Subcutaneous adipose tissue (tissue), 4 donors: Measurements from ENCODE around the gene KRT37. TPM values are rescaled to one million over a fixed set of nuclear protein-coding genes. Genes with fewer than 3 reads are reported as not detected.

ENCODE experiments used
- total RNA-seq, 4 donors: library from RNA; depleted of rRNA; stranded (reverse); fragments of >200 nt; gene quantifications; one replicate each; pipeline ENCODE4 v1.1.0, GENCODE V29; 2016
- TF ChIP-seq, protein P1 (sequence below): fragments of 450-650 bp; IDR thresholded peaks from one replicate; pipeline ENCODE4 v1.5.1; 2016; ENCODE audit warnings: low read depth, mild to moderate bottlenecking, control low read depth, antibody characterized with exemption, moderate library complexity

KRT37 gene
- total RNA-seq, 4 donors from 2014 or later = not detected

DNA sequence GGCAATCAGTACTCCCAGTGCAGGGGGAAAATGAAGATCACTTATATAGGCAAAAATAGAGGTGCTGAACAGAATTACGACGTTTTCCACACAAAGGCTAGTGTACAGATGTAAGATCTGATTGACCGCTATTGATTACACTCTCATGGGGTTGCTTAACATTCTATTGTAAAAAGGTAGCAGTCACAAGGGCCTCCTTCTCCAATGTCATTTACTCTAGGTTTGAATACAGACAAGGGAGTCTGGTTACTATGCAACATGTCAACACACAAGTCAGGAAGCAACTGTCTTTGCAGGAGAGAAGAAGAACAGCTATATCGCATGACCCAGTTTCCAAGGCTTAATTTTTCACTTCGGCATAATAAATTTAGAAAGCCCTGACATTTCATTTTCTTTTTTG, 7.9 kb downstream of the KRT37 start:
- TF ChIP-seq, protein P1, sequence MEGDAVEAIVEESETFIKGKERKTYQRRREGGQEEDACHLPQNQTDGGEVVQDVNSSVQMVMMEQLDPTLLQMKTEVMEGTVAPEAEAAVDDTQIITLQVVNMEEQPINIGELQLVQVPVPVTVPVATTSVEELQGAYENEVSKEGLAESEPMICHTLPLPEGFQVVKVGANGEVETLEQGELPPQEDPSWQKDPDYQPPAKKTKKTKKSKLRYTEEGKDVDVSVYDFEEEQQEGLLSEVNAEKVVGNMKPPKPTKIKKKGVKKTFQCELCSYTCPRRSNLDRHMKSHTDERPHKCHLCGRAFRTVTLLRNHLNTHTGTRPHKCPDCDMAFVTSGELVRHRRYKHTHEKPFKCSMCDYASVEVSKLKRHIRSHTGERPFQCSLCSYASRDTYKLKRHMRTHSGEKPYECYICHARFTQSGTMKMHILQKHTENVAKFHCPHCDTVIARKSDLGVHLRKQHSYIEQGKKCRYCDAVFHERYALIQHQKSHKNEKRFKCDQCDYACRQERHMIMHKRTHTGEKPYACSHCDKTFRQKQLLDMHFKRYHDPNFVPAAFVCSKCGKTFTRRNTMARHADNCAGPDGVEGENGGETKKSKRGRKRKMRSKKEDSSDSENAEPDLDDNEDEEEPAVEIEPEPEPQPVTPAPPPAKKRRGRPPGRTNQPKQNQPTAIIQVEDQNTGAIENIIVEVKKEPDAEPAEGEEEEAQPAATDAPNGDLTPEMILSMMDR = no peak

DNA sequence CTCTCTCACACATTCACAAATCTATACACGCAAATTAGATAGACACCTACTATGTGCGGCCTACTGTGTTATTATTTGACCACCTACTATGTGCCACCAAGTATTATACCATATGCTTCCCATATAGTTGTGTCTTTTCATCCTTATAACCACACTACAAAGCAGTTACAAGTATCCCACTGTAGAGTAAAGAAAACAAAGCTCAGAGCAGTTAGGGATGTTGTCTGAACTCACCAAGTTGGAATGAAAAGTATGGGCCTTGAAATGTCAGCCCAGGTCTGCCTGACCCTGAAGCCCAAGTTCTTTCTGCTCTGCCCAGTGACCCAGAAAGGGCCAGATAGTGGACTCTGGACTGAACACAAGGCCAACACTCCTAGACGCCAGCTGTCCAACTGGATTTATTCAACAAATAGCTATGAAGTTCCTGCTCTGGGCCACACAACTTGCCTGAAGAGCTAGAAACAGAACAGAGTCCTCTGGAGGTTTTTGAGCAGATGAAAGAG, 8.5 kb downstream of the KRT37 start:
- TF ChIP-seq, protein P1 = no peak

DNA sequence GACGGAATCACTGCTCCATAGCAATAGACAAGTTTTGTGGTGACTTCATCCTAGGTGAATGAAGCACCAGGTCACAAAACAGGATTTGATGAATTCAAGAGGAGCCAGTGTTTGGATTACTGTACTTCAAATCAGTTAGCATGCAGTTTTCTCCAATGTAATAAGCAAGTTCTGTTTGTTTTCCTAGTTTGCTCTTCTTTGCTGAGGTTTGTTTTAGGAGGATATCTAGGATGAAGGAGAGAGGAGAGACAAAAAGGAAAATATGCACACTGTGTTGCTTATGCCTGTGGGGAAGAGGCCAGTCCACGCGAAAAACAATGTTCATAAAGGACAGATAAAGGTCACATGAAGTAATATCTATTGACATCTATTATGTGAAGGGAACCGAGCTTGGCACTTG, 9.0 kb downstream of the KRT37 start:
- TF ChIP-seq, protein P1 = no peak

DNA sequence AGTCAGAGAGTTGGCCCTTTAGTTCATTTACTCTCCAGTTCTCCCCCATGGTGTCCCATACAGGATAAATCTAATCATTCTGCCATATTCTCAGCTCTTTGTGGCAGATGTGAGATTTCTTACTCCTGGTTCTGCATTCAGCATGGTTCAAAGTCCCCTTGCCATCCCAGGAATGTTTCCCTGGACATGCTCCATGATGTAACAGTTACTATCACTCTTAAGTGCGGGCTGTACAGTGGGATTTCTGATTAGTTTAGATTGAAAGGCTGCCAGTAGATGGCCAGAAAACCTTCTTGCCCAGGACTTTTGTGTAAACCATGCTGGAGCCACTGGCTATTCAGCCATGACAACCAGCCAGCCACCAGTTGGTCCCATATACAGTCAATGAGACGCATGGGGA, 10.4 kb downstream of the KRT37 start:
- TF ChIP-seq, protein P1 = no peak

DNA sequence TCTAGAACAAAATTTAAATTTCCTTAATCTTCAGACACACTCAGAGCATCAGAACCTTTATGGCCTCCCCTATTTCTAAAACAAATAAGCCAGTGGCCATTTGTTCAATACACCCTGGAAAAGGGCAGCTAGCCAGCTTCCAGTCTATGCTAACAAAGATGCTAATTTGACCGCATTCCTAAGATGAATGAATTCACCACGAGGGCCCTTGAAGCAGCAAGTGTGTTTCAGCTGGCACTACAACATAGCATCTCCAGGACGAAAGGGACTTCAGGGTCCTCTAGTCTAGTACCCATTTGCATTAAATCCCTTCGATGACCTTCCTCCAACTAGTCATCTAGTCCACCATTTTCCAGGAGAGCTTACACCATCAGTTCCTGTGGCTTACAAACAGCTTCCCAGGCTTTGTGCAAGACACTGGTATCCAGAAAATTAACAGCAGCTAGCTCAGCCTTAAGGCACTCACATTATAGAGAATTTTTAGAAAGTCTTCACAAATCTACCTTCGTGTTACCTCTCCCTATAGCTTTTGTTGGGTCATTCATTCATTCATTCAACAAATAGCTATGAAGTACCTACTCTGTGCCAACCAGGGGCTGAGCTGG, 10.9 kb downstream of the KRT37 start:
- TF ChIP-seq, protein P1 = no peak

DNA sequence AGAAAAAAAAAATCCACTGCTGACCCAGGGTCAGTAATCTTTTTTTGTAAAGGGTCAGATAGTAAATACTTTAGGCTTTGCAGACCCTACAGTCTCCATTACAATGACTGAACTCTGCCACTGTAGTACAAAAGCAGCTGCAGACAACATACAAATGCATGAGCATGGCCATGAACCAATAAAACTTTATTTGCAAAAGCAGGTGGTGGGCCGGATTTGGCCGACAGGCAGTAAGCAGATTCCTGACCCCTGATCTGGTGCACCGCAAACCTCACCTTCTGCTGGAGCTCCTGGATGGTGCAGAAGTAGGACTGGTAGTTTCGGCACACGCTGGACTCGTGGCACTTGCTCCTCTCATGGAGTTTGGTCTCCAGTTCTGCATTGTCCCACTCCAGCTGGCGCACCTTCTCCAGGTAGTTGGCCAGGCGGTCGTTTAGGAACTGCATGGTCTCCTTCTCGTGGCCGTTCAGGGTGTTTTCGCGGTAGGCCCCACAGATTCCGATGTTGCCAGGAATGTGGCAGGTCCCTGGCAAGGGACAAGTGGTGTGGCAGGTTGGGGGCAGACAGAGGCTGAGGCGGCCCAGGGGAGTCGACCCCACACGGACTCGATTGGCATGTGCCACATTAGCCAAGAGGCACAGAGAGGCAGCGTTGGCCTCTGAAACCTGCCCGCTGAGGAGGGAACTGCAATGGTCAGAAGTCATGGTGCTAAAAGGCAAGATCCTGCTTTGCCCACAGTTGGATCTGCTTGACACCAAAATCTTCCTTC, 13.1 kb downstream of the KRT37 start:
- TF ChIP-seq, protein P1 = no peak

DNA sequence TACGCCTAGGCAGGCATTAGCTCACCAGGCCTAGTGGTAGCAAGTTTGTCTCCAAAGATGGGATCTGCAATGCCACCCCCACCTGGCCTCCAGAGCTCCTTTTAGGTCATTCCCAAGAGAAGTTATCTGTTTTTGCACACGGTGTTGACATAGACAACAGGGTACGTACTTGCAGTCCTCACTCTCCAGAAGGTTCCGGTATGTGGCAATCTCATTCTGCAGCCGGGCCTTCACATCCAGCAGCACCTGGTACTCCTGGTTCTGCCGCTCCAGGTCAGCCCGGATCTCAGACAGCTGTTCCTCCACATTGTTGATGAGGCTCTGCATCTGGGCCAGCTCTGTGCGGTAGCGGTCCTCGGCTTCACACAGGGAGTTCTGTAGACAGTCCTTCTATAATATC, 17.2 kb downstream of the KRT37 start:
- TF ChIP-seq, protein P1 = no peak
